Left lung (tissue), 10 donors: ENCODE results near the gene MCC. TPM values are rescaled to one million over a fixed set of nuclear protein-coding genes. Genes with fewer than 3 reads are reported as not detected.

Source experiments
- ATAC-seq: fragments of 200-7000 bp; cut with Tn5 transposase; one replicate; pipeline ENCODE4 v1.9.1; 2020; ENCODE audit warnings: moderate library complexity
- DNase-seq, 4 donors: peaks; one replicate each; pipeline ENCODE4 v3.0.0-alpha.2; 2013 to 2020
- H3K27ac ChIP-seq, 2 donors: fragments of 200-600 bp; sonication (generic) in 1 of 2; one replicate each; pipeline versions ENCODE4 v1.5.0 to v1.8.0; 2020 to 2021
- H3K27me3 ChIP-seq, 2 donors: fragments of 200-600 bp; sonication (generic) in 1 of 2; one replicate each; pipeline versions ENCODE4 v1.5.0 to v1.8.0; 2020 to 2021
- H3K36me3 ChIP-seq, 2 donors: fragments of 200-600 bp; sonication (generic) in 1 of 2; one replicate each; pipeline versions ENCODE4 v1.5.0 to v1.8.0; 2020 to 2021
- H3K4me1 ChIP-seq, 2 donors: fragments of 200-600 bp; one replicate each; pipeline ENCODE4 v1.8.0; 2021
- H3K4me3 ChIP-seq, 2 donors: fragments of 200-600 bp; sonication (generic) in 1 of 2; one replicate each; pipeline versions ENCODE4 v1.5.0 to v1.8.0; 2020 to 2021; ENCODE audit warnings: mild to moderate bottlenecking in 1 of 2
- H3K9me3 ChIP-seq, 2 donors: fragments of 200-600 bp; sonication (generic) in 1 of 2; one replicate each; pipeline versions ENCODE4 v1.5.0 to v1.8.0; 2020 to 2021
- CTCF ChIP-seq, 2 donors: fragments of 200-600 bp; sonication (generic) in 1 of 2; IDR thresholded peaks; one replicate each; pipeline versions ENCODE4 v1.5.0 to v1.8.0; 2021; ENCODE audit warnings: antibody characterized with exemption in 2 of 2
- intact Hi-C, 2 donors: fragments of 100-400 bp; cut with DNase I; formaldehyde crosslinking; loops; one replicate each; pipeline versions ENCODE4 v1.11.2 to v1.14.2; 2022
- polyA plus RNA-seq, 6 donors: library from polyadenylated mRNA; unstranded; fragments of 120-200 nt; gene quantifications; one replicate each; pipeline ENCODE4 v1.2.1, GENCODE V29; 2013; ENCODE audit not compliant: insufficient read length in 6 of 6
- total RNA-seq, 2 donors: library from RNA; stranded (reverse); fragmentation: NEBNext Ultra II Directional; extraction: Animal tissue kit (Norgen Biotek cat#: 25700); gene quantifications; one replicate each; pipeline ENCODE4 v1.2.1, GENCODE V29; 2021
- donor health status: DM: no; HTN: yes; CAD: no.
- donor health status: DM: no; HTN: no; CAD: no.

MCC gene
- total and polyA plus RNA-seq, 8 donors = 12.5 to 18.4 (median 16.1) TPM

GRCh38 chr5:113042491-113043243 lies 445.6 kb downstream of the MCC start:
- Histone ChIP-seq H3K27me3 (no peaks in the 10 kb centered on the region), H3K4me1 (peaks cover 0 to 7% of the 10 kb centered on the region in 2 donors), H3K4me3 (no peak overlapping the region), H3K27ac (no peak overlapping the region), H3K36me3 (peaks cover 0 to 7% of the 10 kb centered on the region in 2 donors), H3K9me3 (no peaks in the 10 kb centered on the region)
- DNase-seq = no peak
- ATAC-seq = no peak
- TF ChIP-seq CTCF (IDR thresholded peaks at IDR 0.05) = no peak
- intact Hi-C loops = no loop called here

GRCh38 chr5:113040672-113041260 lies 447.5 kb downstream of the MCC start:
- Histone ChIP-seq H3K4me1 (no peaks in the 10 kb centered on the region), H3K9me3 (no peaks in the 10 kb centered on the region), H3K27ac (no peak overlapping the region), H3K27me3 (no peaks in the 10 kb centered on the region), H3K36me3 (peaks cover 0 to 7% of the 10 kb centered on the region in 2 donors), H3K4me3 (no peak overlapping the region)
- intact Hi-C loops = no loop called here
- ATAC-seq (no peak), DNase-seq (no peak)
- no peak for TF ChIP-seq CTCF (IDR thresholded peaks at IDR 0.05)

- Histone ChIP-seq H3K27me3 (no peaks in the 10 kb centered on the region), H3K27ac (no peak overlapping the region), H3K9me3 (no peaks in the 10 kb centered on the region), H3K4me3 (no peak overlapping the region), H3K36me3 (peaks cover 0 to 7% of the 10 kb centered on the region in 2 donors), H3K4me1 (no peaks in the 10 kb centered on the region)
- ATAC-seq = no peak
- intact Hi-C loops = no loop called here
- TF ChIP-seq CTCF (IDR thresholded peaks at IDR 0.05) = no peak
- no peak for DNase-seq
Observed at GRCh38 chr5:113039934-113040285, 448.3 kb downstream of the MCC start.

GRCh38 chr5:113039229-113039933 lies 448.9 kb downstream of the MCC start:
- Histone ChIP-seq H3K27me3 (no peaks in the 10 kb centered on the region), H3K36me3 (peaks cover 0 to 7% of the 10 kb centered on the region in 2 donors), H3K4me1 (no peaks in the 10 kb centered on the region), H3K9me3 (no peaks in the 10 kb centered on the region), H3K27ac (no peak overlapping the region), H3K4me3 (no peak overlapping the region)
- TF ChIP-seq CTCF (IDR thresholded peaks at IDR 0.05) = no peak
- intact Hi-C loops = no loop called here
- ATAC-seq (no peak), DNase-seq (no peak)

- ATAC-seq (no peak), DNase-seq (no peak)
- no peak overlapping the region for H3K27ac ChIP-seq
Observed at GRCh38 chr5:113038714-113039113, 449.5 kb downstream of the MCC start.

More at GRCh38 chr5:113038714-113039113, 449.5 kb downstream of the MCC start:
- intact Hi-C loops = no loop called here
- TF ChIP-seq CTCF (IDR thresholded peaks at IDR 0.05) = no peak
- H3K36me3 ChIP-seq = peaks cover 0 to 7% of the 10 kb centered on the region in 2 donors
- H3K9me3 ChIP-seq = no peaks in the 10 kb centered on the region
- H3K27me3 ChIP-seq = no peaks in the 10 kb centered on the region
- no peaks in the 10 kb centered on the region for H3K4me1 ChIP-seq
- no peak overlapping the region for H3K4me3 ChIP-seq
